Right lobe of liver (tissue), 6 donors: Measurements from ENCODE around the gene G0S2. TPM values are rescaled to one million over a fixed set of nuclear protein-coding genes. Genes with fewer than 3 reads are reported as not detected.

Source experiments
- ATAC-seq, 4 donors: fragments of 200-7000 bp; cut with Tn5 transposase; one replicate each; pipeline ENCODE4 v1.9.1; 2020; ENCODE audit warnings: mild to moderate bottlenecking in 4 of 4, moderate library complexity in 4 of 4
- DNase-seq, 3 donors: peaks; one replicate each; pipeline ENCODE4 v3.0.0-alpha.2; 2020
- H3K27ac ChIP-seq, 3 donors: fragments of 200-600 bp; one replicate each; pipeline ENCODE4 v1.8.0; 2022
- H3K27me3 ChIP-seq, 2 donors: fragments of 200-600 bp; one replicate each; pipeline ENCODE4 v1.8.0; 2022
- H3K36me3 ChIP-seq, 4 donors: fragments of 200-600 bp; sonication (generic) in 1 of 4; one replicate each; pipeline versions ENCODE4 v1.5.1 to v1.8.0; 2017 to 2022; ENCODE audit warnings: control low read depth in 1 of 4
- H3K4me1 ChIP-seq, 4 donors: fragments of 200-600 bp; sonication (generic) in 1 of 4; one replicate each; pipeline versions ENCODE4 v1.5.1 to v1.8.0; 2017 to 2022; ENCODE audit warnings: control low read depth in 1 of 4
- H3K4me3 ChIP-seq, 3 donors: fragments of 200-600 bp; one replicate each; pipeline ENCODE4 v1.8.0; 2022
- H3K9me3 ChIP-seq, 4 donors: fragments of 200-600 bp; sonication (generic) in 1 of 4; one replicate each; pipeline versions ENCODE4 v1.5.1 to v1.8.0; 2017 to 2022; ENCODE audit warnings: control low read depth in 1 of 4
- CTCF ChIP-seq, 4 donors: fragments of 200-600 bp in 3 of 4; fragments of 450-650 bp in 1 of 4; IDR thresholded peaks; one replicate each; pipeline versions ENCODE4 v1.5.1 to v1.8.0; 2016 to 2022; ENCODE audit warnings: antibody characterized with exemption in 4 of 4, mild to moderate bottlenecking in 2 of 4
- POLR2A ChIP-seq: fragments of 450-650 bp; IDR thresholded peaks from one replicate; pipeline ENCODE4 v1.6.1; 2017; ENCODE audit warnings: antibody characterized with exemption, mild to moderate bottlenecking
- WGBS: methylation state at CpG from one replicate; pipeline ENCODE4 v1.1.6; 2018; ENCODE audit warnings: low coverage, low lambda C conversion rate; ENCODE audit not compliant: insufficient coverage; ENCODE audit errors: missing lambda C conversion rate; 5-methylcytosine and 5-hydroxymethylcytosine counted together
- intact Hi-C, 2 donors: fragments of 100-400 bp; cut with DNase I; formaldehyde crosslinking; loops; one replicate each; pipeline versions ENCODE4 v1.11.2 to v1.14.1; 2022
- total RNA-seq, 6 experiments: library from RNA; depleted of rRNA in 2 of 6; stranded (reverse); fragments of >200 nt in 2 of 6; fragmentation: NEBNext Ultra II Directional in 3 of 6; extraction: Animal tissue kit (Norgen Biotek cat#: 25700) in 3 of 6; gene quantifications; one replicate each; pipeline versions ENCODE4 v1.1.0 to v1.2.4, GENCODE V29; 2016 to 2023
- donor health status: DM: no; HTN: yes; CAD: no.
- donor health status: DM: no; HTN: no; CAD: no.
- donor health status: DM: no; HTN: no; CAD: no.
- donor health status: DM: no; HTN: yes; CAD: no.
- donor health status: DM: no; HTN: yes; CAD: no.

Gene G0S2
- total RNA-seq, 6 experiments from 2014 or later: 36.9 to 749 (median 247) TPM

DNA sequence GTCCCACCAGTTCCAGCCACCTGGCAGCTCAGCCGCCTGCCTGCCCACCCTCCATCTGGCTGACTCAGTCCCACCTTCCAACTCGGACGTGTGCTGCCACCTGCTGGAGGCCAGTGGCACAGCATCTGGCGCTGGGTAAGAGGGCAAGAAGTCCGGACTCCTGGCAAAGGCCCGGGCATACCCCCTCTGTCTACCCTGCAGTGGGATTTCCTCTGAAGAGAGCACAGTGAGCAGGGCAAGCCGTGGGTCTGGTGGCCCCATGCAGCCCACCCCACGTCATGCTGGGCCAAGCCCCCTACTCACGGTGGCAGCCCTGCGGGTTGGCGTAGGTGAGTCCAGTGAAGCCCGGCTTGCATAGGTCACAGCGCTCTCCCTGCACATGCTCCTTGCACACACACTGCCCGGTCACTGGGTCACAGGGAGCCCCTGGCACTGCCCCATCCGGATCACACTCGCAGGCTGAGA lies 47.4 kb upstream of the G0S2 start:
- intact Hi-C loops: loop anchor here in 1 of 2 donors (10.0 kb wide), 1 partner anchor 53 kb away; no protein-coding TSS in a partner anchor
- peak overlapping the region; percentile 26 to 83 (median 42) for H3K27ac ChIP-seq

GRCh38 chr1:209628618-209629299 lies 46.5 kb upstream of the G0S2 start:
- Histone ChIP-seq H3K4me3 (no peak overlapping the region), H3K27me3 (no peaks in the 10 kb centered on the region), H3K4me1 (peaks cover 0 to 31% (median 11%) of the 10 kb centered on the region in 4 donors), H3K36me3 (no peaks in the 10 kb centered on the region), H3K9me3 (no peaks in the 10 kb centered on the region), H3K27ac (peak overlapping the region in 1 of 3 donors; percentile 83)
- intact Hi-C loops: loop anchor here in 1 of 2 donors (10.0 kb wide), 1 partner anchor 54 kb away; no protein-coding TSS in a partner anchor
- 73% methylated on average over 6 of the region's 7 CpGs for WGBS
- no peak for ATAC-seq
- no peak for DNase-seq
- TF ChIP-seq POLR2A: no peak
- no peak for TF ChIP-seq CTCF (IDR thresholded peaks at IDR 0.05)

More for the DNA sequence above, 47.4 kb upstream of the G0S2 start:
- Histone ChIP-seq H3K36me3 (no peaks in the 10 kb centered on the region), H3K27me3 (no peaks in the 10 kb centered on the region), H3K4me3 (peak overlapping the region; percentile 12 to 57 (median 40)), H3K4me1 (peaks cover 0 to 31% (median 11%) of the 10 kb centered on the region in 4 donors), H3K9me3 (no peaks in the 10 kb centered on the region)
- peak; percentile 39 for TF ChIP-seq POLR2A
- peak; percentile 96 to 100 (median 98) for TF ChIP-seq CTCF (IDR thresholded peaks at IDR 0.05)
- 9% methylated on average over 4 of the region's 16 CpGs for WGBS
- DNase-seq (peak; percentile 85 to 95 (median 93)), ATAC-seq (peak; percentile 92 to 96 (median 94))

DNA sequence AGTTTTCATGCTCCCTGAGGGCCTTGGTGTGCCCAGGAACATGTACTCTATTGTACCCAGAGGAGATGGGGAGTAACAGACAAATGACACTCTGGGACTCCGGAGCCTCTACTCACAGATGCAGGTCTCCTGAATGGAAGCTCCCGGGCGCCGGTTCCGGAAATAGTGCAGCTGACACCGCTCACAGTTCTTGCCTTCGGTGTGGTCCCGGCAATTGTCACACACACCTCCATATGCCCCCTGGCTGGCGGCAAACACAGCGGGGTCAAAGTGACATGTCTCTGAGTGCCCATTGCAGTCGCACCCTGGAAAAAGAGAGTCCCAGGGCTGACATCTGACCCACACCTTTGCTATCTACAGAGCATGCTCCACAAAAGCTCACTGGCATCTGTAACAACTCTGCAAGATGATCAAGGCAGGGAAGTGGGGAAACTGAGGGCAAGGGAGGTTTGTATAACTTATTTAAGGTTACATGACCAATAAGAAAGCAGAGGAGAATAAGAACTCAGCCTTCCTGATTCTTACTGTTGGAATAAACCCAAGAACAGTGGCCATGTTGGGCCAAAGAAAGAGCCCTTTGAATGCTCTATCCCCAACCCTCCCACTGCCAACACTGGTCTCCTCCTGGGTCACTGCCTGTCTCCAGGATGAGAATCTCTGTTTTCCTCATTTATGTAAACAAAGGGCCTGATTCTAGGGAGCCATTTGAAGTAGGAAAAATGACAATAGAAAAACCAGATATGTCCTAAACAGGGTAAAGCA lies 45.4 kb upstream of the G0S2 start:
- no peaks in the 10 kb centered on the region for H3K9me3 ChIP-seq
- DNase-seq (no peak), ATAC-seq (no peak)
- WGBS: no CpG with 5 or more reads among the region's 11 CpGs
- H3K4me1 ChIP-seq: peaks cover 0 to 31% (median 11%) of the 10 kb centered on the region in 4 donors
- no peaks in the 10 kb centered on the region for H3K36me3 ChIP-seq
- no peaks in the 10 kb centered on the region for H3K27me3 ChIP-seq
- no peak for TF ChIP-seq CTCF (IDR thresholded peaks at IDR 0.05)
- TF ChIP-seq POLR2A: no peak
- no peak overlapping the region for H3K27ac ChIP-seq
- H3K4me3 ChIP-seq: no peak overlapping the region
- intact Hi-C loops: loop anchor here in 1 of 2 donors (10.0 kb wide), 1 partner anchor 55 kb away; no protein-coding TSS in a partner anchor

DNA sequence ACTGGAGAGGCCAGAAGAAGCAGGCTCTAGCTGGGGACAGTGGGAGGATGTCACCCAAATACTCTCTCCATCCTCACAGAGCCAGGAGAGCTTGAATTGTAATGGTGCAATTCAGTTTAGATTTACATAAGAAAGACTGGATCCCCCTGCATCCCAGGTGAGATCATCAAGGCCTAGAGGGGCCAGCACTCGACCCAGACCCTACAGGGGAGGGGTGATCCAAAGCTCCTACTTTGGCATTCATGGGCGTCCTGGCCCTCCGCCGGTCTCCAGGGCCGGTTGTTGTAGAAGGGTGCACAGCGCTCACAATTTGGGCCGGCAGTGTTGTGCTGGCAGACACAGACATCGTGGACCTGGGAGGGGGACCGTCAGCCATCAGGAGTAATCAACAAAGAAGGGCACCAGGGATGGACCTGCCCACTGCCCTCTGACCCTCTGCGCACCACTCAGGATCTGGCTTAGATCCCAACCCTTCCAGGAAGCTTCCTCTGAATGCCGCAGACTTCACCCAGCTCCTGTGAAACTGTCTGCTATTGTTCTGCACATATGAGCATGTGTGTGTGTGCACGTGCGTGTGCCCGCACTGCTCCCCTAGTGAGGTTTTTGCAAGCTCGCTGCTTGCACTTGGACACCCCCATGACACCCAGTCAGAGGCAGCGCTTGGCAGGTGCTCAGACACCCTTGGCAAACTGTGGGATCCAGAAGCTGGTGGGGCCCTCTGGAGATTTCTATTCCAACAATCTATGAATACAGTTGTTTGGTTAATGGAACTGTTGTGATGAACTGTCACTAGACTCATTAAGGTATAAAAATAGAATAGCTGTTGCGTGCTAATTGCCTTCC lies 44.6 kb upstream of the G0S2 start:
- Histone ChIP-seq H3K4me3 (no peak overlapping the region), H3K27me3 (no peaks in the 10 kb centered on the region), H3K27ac (no peak overlapping the region), H3K36me3 (no peaks in the 10 kb centered on the region), H3K9me3 (no peaks in the 10 kb centered on the region), H3K4me1 (peaks cover 0 to 31% (median 11%) of the 10 kb centered on the region in 4 donors)
- intact Hi-C loops: no loop called here
- no peak for TF ChIP-seq POLR2A
- no peak for TF ChIP-seq CTCF (IDR thresholded peaks at IDR 0.05)
- 40% methylated on average over 2 of the region's 17 CpGs for WGBS
- DNase-seq: no peak
- ATAC-seq: peak; percentile 25 to 37 (median 29)
